Pancreas (tissue), 10 donors: ENCODE results near the gene AIRE. TPM values are rescaled to one million over a fixed set of nuclear protein-coding genes. Genes with fewer than 3 reads are reported as not detected.
"Not testable (repeated sequence)": the region's sequence is repeated elsewhere in the genome, so short reads cannot be mapped to it uniquely, and the experiment has no call there.

Source experiments
- ATAC-seq, 4 donors: fragments of 200-7000 bp; cut with Tn5 transposase; one replicate each; pipeline versions ENCODE4 v1.8.0 to v1.9.1; 2020; ENCODE audit warnings: mild to moderate bottlenecking in 4 of 4, moderate library complexity in 4 of 4
- DNase-seq, 6 donors: peaks; one replicate each; pipeline ENCODE4 v3.0.0-alpha.2; 2020
- FAIRE-seq: peaks from 2 replicates; lab custom pipeline; 2012; peaks lifted over from hg19 to GRCh38; lab: Jason Lieb, UNC
- H3K27ac ChIP-seq, 4 donors: fragments of 200-600 bp; sonication (generic); 1 replicate in 3 of 4; 2 replicates in 1 of 4; pipeline versions ENCODE4 v1.5.0 to v1.8.0; 2020
- H3K27me3 ChIP-seq, 4 donors: fragments of 200-600 bp; one replicate each; pipeline ENCODE4 v1.8.0; 2021
- H3K36me3 ChIP-seq, 3 donors: fragments of 200-600 bp; sonication (generic) in 1 of 3; one replicate each; pipeline versions ENCODE4 v1.5.0 to v1.8.0; 2020 to 2021
- H3K4me1 ChIP-seq, 3 donors: fragments of 200-600 bp; one replicate each; pipeline ENCODE4 v1.8.0; 2021
- H3K4me3 ChIP-seq, 4 donors: fragments of 200-600 bp; sonication (generic) in 2 of 4; one replicate each; pipeline versions ENCODE4 v1.5.0 to v1.8.0; 2020 to 2021
- H3K9me3 ChIP-seq, 4 donors: fragments of 200-600 bp; one replicate each; pipeline ENCODE4 v1.8.0; 2021
- CTCF ChIP-seq, 4 donors: fragments of 200-600 bp; sonication (generic) in 3 of 4; IDR thresholded peaks; one replicate each; pipeline versions ENCODE4 v1.5.0 to v1.8.0; 2021; ENCODE audit warnings: antibody characterized with exemption in 4 of 4
- WGBS, 2 donors: extraction: QIAGEN DNeasy Blood & Tissue Kit; methylation state at CpG; one replicate each; pipeline ENCODE4 v1.1.7; 2013; 5-methylcytosine and 5-hydroxymethylcytosine counted together
- intact Hi-C, 3 donors: fragments of 100-400 bp; cut with DNase I; formaldehyde crosslinking; loops; one replicate each; pipeline versions ENCODE4 v1.11.1 to v1.14.2; 2022
- polyA plus RNA-seq, 2 donors: library from polyadenylated mRNA; stranded (reverse); fragments of 200-250 nt; gene quantifications; one replicate each; pipeline ENCODE4 v1.2.3, GENCODE V29; 2013
- total RNA-seq, 6 donors: library from RNA; stranded (reverse); fragmentation: NEBNext Ultra II Directional in 4 of 6; extraction: Animal tissue kit (Norgen Biotek cat#: 25700) in 4 of 6; gene quantifications; one replicate each; pipeline versions ENCODE4 v1.2.1 to v1.2.4, GENCODE V29; 2021 to 2023
- donor health status: healthy with polysubstance abuse.
- donor health status: DM: no; HTN: no; CAD: no; lungs with moderate emphysema.
- donor health status: DM: no; HTN: no; CAD: no.
- donor health status: control.
- donor health status: control.
- donor health status: Bipolar disorder and iron deficiency.
- donor health status: DM: yes; HTN: yes; CAD: no.
- donor health status: DM: no; HTN: no; CAD: no.
- donor health status: DM: no; HTN: no; CAD: no.
- donor health status: DM: yes; HTN: yes; CAD: no.

AIRE gene
- total and polyA plus RNA-seq, 8 donors, result 0.02 TPM; not detected in 7

GRCh38 chr21:44279354-44280260 lies 6.1 kb upstream of the AIRE start:
- ATAC-seq, result no peak
- H3K4me1 ChIP-seq, result no peaks in the 10 kb centered on the region
- no peak for FAIRE-seq
- H3K27me3 ChIP-seq, result no peaks in the 10 kb centered on the region
- no peak overlapping the region for H3K27ac ChIP-seq
- intact Hi-C loops, result no loop called here
- H3K9me3 ChIP-seq, result no peaks in the 10 kb centered on the region
- no peak for TF ChIP-seq CTCF (IDR thresholded peaks at IDR 0.05)
- peak in 1 of 6 donors; percentile 18 for DNase-seq
- 82 to 90% methylated on average over 19 of the region's 19 CpGs for WGBS, 2 donors
- H3K36me3 ChIP-seq, result no peaks in the 10 kb centered on the region
- no peak overlapping the region for H3K4me3 ChIP-seq

- Histone ChIP-seq H3K9me3 (no peaks in the 10 kb centered on the region), H3K36me3 (no peaks in the 10 kb centered on the region), H3K4me1 (no peaks in the 10 kb centered on the region), H3K4me3 (no peak overlapping the region), H3K27ac (no peak overlapping the region), H3K27me3 (no peaks in the 10 kb centered on the region)
- DNase-seq (peak in 1 of 6 donors; percentile 41), FAIRE-seq (no peak), ATAC-seq (no peak)
- 83 to 87% methylated on average over 9 of the region's 9 CpGs for WGBS, 2 donors
- no peak for TF ChIP-seq CTCF (IDR thresholded peaks at IDR 0.05)
- intact Hi-C loops, result no loop called here
These were observed 3.9 kb upstream of the AIRE start for GRCh38 chr21:44281801-44282200.

GRCh38 chr21:44282370-44282769 lies 3.3 kb upstream of the AIRE start:
- no peaks in the 10 kb centered on the region for H3K27me3 ChIP-seq
- WGBS, 2 donors, result 69 to 82% methylated on average over 9 of the region's 9 CpGs
- no peaks in the 10 kb centered on the region for H3K4me1 ChIP-seq
- no peaks in the 10 kb centered on the region for H3K36me3 ChIP-seq
- no peak for TF ChIP-seq CTCF (IDR thresholded peaks at IDR 0.05)
- no peak overlapping the region for H3K27ac ChIP-seq
- no peak overlapping the region for H3K4me3 ChIP-seq
- peak in 1 of 6 donors; percentile 35 for DNase-seq
- no peak for FAIRE-seq
- ATAC-seq, result no peak
- H3K9me3 ChIP-seq, result no peaks in the 10 kb centered on the region
- intact Hi-C loops, result no loop called here

- FAIRE-seq, result not testable (repeated sequence)
These were observed 2.4 kb upstream of the AIRE start for GRCh38 chr21:44283211-44283785.

GRCh38 chr21:44283948-44284347 lies 1.7 kb upstream of the AIRE start:
- Histone ChIP-seq H3K36me3 (no peaks in the 10 kb centered on the region), H3K4me3 (no peak overlapping the region), H3K9me3 (no peaks in the 10 kb centered on the region), H3K4me1 (no peaks in the 10 kb centered on the region), H3K27me3 (no peaks in the 10 kb centered on the region), H3K27ac (no peak overlapping the region)
- ATAC-seq, result no peak
- WGBS, 2 donors, result 68 to 75% methylated on average over 11 of the region's 11 CpGs
- intact Hi-C loops, result no loop called here
- no peak for TF ChIP-seq CTCF (IDR thresholded peaks at IDR 0.05)
- DNase-seq, result peak in 1 of 6 donors; percentile 38
- no peak for FAIRE-seq

More at GRCh38 chr21:44283211-44283785, 2.4 kb upstream of the AIRE start:
- H3K9me3 ChIP-seq, H3K27ac ChIP-seq, H3K27me3 ChIP-seq, intact Hi-C loops, H3K36me3 ChIP-seq, ATAC-seq, H3K4me3 ChIP-seq, H3K4me1 ChIP-seq: not testable (repeated sequence)
- WGBS, 2 donors, result 60 to 67% methylated on average over 10 to 11 of the region's 11 CpGs
- DNase-seq, result peak in 1 of 6 donors; percentile 11
